ENCODE measurements around the gene SLC12A7.

SLC12A7 gene

DNA sequence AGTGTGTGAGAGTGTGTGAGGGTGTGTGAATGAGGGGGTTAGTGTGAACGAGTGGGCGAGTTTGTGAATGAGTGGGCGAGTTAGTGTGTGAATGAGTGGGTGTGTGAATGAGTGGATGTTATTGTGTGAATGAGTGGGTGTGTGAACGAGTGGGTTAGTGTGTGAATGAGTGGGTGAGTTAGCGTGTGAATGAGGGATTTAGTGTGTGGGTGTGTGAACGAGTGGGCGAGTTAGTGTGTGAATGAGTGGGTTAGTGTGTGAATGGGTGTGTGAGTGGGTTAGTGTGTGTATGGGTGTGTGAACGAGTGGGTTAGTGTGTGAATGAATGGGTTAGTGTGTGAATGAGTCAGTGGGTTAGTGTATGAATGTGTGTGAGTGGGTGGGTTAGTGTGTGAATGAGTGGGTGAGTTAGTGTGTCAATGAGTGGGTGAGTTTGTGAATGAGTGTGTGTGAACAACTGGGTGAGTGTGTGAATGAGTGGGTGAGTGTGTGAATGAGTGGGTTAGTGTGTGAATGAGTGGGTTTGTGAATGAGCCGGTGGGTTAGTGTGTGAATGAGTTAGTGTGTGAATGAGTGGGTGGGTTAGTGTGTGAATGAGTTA lies 65.8 kb downstream of the SLC12A7 start:
- DNase-seq = no peak

DNA sequence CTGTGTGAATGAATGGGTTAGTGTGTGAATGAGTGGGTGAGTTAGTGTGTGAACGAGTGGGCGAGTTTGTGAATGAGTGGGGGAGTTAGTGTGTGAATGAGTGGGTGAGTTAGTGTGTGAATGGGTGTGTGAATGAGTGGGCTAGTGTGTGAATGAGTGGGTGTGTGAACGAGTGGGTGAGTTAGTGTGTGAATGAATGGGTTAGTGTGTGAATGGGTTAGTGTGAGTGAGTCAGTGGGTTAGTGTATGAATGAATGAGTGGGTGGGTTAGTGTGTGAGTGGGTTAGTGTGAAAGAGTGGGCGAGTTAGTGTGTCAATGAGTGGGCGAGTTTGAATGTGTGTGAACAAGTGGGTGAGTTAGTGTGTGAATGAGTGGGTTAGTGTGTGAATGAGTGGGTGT lies 67.7 kb downstream of the SLC12A7 start:
- no peak for DNase-seq

DNA sequence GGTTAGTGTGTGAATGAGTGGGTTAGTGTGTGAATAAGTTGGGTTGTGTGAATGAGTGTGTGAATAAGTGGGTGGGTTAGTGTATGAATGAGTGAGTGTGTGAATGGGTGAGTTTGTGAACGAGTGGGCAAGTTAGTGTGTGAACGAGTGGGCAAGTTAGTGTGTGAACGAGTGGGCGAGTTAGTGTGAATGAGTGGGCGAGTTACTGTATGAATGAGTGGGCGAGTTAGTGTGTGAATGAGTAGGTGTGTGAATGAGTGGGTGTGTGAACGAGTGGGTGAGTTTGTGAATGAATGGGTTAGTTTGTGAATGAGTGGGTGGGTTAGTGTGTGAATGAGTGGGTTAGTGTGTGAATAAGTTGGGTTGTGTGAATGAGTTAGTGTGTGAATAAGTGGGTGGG lies 68.5 kb downstream of the SLC12A7 start:
- no peak for DNase-seq

DNA sequence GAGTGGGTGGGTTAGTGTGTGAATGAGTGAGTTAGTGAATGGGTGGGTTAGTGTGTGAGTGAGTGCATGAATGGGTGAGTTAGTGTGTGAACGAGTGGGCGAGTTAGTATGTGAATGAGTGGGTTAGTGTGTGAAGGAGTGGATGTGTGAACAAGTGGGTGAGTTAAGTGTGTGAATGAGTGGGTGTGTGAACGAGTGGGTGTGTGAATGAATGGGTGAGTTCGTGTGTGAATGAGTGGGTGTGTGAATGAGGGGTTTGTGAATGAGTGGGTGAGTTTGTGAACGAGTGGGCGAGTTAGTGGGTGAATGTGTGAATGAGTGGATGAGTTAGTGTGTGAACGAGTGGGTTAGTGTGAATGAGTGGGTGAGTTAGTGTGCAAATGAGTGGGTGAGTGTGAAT lies 69.2 kb downstream of the SLC12A7 start:
- no peak for DNase-seq

DNA sequence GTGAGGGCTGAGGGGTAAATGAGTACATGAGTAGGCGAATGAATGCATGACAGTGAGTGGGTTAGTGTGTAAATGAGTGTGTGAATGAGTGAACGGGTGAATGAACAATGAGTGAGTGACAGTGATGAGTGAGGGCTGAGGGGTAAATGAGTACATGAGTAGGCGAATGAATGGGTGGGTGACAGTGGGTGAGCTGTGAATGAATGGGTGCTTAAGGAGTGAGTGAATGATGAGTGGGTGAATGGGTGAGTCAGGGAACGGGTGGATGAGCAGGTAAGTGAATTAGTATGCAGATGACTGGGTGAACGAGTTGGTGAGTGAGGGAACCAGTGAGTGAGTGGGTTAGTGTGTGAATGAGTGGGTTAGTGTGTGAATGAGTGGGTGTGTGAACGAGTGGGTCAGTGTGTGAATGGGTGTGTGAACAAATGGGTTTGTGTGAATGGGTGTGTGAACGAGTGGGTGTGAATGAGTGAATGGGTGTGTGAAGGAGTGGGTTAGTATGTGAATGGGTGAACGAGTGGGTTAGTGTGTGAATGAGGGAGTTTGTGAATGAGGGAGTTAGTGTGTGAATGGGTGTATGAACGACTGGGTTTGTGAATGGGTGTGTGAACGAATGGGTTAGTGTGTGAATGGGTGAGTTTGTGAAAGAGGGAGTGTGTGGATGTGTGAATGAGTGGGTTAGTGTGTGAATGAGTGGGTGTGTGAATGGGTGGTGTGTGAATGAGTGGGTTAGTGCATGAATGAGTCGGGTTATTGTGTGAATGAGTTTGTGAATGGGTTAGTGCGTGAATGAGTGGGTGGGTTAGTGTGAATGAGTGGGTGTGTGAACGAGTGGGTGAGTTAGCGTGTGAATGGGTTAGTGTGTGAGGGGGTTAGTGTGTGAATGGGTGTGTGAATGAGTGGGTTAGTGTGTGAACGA lies 70.4 kb downstream of the SLC12A7 start:
- DNase-seq = no peak

DNA sequence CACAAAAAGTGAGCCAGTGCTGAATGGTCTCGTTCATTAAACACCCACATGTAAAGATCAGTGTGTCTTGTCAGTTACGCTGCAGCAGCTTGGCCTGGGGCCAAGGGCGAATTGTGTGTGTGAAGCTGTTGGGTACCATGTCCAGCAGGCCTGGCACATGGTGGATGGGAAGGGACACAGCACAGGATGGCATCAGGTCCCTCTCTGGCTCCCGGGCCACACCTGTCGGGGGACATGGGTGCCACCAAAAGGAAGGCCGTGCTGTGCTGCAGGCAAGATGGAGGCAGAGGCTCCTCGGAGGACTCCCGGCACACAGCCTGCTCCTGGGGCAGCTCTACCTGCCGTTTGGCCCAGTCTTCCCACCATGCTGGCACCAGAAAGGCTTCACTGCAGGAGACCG lies 71.3 kb downstream of the SLC12A7 start:
- no peak for DNase-seq

DNA sequence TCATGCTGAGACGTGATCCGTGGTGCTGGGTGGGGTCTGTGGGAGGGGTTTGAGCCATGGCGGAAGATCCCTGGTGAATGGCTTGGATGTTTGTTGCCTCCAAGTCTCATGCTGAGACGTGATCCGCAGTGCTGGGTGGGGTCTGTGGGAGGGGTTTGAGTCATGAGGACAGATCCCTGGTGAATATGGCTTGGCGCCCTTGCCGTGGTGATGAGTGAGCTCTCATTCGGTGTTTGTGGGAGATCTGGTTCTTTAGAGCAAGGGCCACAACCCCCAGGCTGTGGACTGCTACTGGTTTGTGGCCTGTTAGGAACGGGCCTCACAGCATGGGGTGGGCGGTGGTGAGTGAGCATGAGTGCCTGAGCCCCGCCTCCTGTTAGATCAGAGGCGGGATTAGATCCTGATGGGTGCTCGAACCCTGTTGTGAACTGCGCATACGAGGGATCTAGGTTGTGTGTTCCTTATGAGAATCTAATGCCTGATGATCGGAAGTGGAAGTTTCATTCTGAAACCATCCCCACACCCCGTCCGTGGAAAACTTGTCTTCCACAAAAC lies 72.1 kb downstream of the SLC12A7 start:
- DNase-seq = no peak

DNA sequence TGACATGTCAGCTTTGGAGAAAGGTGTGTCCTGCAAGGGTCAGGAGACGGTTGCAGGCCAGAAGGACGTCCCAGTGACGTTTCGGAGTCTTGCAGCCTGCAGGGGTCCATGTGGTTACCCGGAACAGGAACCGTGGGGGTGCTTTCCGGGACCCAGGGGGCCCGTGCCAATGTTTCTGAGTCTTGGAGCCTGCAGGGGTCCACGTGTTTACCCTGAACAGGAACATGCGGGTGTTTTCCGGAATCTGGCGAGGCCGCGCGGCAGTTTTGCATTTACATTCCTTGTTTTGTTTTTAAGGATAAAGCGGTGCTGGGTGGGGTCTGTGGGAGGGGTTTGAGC lies 72.7 kb downstream of the SLC12A7 start:
- DNase-seq = no peak

DNA sequence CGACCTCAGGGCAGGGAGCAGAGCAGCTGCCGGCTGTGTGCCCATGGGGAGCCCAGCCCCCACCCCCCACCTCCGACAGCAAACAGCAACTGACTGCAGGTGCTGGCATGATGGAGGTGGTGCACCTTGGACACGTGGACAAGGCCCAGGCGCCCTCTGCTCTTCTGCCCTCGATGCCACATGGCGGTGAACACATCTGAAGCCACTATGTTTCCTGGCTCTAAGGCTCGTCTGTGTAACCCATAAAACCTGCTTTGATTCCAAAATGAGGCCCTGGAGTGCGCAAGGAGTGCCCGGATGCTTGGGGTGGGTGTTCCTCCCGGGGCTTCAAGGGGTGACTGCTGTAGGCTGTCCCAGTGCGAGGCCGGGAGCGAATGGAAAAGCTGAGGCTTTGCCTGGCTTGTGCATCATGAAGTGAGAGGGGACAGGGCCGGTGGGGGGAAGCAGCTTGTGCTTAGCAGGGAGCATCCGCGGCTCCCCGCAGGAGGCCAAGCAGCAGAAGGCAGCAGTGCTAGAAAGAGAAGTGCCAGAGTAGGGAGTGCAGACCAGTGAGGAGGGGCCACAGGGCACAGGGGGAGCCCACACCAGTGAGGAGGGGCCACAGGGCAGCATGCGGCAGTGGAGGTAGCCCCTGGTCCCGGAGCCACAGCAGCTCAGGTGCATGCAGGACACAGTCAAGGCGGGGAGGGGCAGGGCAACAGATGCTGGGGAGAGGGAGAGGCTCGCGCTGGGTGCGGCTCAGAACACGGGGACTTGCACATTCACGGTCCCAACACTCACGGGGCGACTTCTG lies 73.2 kb downstream of the SLC12A7 start:
- DNase-seq = no peak

DNA sequence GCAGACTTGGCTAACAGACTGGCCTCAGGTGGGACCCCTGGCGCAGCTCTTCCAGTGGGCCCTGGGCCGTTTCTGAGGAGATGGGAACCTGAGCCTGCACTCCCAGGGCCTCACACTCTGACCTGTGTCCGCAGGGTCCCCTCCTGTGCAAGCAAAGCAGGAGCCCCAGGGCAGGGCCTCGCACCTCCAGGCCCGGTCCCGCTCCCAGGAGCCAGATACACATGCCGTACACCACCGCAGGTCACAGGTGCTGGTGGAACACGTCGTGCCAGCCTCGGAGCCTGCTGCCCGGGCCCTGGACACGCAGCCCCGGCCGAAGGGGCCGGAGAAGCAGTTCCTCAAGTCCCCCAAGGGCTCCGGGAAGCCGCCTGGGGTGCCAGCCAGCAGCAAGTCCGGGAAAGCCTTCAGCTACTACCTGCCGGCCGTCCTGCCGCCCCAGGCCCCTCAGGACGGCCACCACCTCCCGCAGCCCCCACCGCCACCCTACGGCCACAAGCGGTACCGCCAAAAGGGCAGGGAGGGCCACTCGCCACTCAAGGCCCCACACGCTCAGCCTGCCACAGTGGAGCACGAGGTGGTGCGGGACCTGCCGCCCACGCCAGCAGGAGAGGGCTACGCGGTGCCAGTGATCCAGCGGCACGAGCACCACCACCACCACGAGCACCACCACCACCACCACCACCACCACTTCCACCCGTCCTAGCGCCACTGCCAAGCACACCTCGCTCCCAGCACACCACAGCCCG lies 74.0 kb downstream of the SLC12A7 start:
- no peak for DNase-seq

DNA sequence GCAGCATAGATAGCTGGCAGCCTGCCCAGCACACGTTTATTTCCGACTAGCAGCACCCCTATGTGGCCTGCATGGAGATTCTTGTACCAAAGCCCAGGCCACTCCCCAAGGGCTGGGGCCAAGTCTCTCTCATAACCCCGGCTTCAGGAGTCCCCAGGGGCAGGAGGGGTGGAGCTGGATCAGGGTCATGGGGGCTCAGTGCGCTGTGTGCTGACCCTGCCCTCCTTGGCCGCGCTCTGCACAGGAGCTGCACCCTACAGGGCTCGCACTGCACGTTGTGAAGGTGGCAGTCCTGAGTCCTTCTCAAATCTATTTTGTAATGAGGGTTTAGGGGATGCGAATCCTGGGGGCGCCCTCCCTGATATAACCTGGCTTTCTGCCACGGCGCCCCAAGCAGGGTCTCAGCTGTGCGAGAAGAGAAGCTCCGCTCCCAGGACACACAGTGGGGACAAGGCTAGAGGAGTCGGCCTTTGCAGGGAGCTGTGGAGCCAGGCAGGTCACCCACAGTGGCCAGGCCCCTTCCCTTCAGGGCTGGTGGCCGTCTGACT lies 74.7 kb downstream of the SLC12A7 start:
- DNase-seq = no peak

DNA sequence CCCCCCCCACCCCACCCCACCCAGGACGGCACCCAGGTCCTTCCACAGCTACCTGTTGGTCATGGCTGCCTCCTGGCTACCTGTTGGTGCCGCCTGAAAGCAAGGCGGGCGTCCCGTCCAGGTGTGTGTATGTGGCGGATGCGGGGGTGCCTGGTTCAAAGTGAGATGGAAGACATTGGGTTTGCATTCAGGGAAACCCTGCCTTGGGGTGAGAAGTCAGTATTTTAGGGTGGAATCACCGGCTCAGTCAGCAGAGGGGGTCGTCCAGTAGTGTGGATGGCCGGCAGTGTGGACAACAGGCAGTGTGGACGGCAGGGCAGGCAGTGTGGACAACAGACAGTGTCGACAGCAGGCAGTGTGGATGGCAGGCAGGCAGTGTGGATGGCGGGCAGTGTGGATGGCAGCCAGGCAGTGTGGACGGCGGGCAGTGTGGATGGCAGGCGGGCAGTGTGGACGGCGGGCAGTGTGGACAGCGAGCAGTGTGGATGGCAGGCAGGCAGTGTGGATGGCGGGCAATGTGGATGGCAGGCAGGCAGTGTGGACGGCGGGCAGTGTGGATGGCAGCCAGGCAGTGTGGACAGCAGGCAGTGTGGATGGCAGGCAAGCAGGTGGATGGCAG lies 75.2 kb downstream of the SLC12A7 start:
- no peak for DNase-seq

DNA sequence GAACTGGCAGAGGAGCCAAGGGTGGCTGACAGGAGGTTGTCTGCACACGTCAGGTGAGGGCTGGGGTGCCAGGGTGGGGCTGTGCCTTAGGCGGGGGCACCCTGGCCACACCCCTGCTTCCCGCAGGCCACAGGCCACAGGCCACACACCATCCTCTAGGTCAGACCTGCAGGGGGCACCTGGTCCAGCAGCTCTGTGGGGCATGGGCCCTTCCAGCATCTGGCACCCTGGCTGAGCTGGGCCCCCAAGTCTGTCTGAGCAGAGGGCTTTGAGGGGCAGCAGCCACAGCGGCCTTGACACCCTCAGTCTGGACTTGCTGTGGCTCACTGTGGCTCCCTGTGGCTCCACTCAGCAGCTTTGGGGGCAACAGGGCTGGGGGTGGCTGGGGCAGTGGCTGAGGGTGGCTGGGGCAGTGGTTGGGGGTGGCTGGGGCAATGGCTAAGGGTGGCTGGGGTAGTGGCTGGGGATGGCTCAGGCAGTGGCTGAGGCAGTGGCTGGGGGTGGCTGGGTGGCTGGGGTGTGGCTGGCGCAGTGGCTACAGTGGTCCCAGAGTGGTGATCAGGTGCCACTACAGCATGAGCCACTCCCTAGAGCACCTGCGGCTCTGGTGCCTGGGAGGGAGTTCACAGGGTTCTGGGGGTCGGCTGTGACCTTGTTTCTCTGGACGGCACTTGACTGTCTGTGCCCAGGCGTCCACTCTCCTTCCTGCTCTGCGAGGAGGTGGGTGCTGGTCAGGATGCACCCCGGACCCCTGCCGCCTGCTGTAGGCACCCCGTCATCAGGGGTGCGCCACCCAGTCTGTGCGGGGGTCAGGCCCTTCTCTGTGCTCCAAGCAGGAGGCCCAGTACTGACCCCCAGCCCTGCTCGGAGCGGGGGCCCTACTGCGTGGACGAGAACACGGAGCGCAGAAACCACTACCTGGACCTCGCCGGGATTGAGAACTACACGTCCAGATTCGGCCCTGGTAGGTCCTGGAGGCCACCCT lies 76.2 kb downstream of the SLC12A7 start:
- DNase-seq = no peak

DNA sequence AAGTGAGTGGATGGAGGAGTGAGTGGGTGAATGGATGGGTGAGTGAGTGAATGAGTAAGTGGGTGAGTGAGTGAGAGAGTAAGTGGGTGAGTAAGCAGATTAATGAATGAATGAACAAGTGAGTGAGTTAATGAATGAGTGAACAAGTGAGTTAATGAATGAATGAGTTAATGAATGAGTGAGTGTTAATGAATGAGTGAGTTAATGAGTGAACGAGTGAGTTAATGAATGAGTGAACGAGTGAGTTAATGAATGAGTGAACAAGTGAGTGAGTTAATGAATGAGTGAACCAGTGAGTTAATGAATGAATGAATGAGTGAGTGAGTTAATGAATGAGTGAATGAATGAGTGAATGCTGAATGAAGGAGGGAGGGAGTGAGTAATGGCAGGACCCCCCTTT lies 76.9 kb downstream of the SLC12A7 start:
- no peak for DNase-seq

DNA sequence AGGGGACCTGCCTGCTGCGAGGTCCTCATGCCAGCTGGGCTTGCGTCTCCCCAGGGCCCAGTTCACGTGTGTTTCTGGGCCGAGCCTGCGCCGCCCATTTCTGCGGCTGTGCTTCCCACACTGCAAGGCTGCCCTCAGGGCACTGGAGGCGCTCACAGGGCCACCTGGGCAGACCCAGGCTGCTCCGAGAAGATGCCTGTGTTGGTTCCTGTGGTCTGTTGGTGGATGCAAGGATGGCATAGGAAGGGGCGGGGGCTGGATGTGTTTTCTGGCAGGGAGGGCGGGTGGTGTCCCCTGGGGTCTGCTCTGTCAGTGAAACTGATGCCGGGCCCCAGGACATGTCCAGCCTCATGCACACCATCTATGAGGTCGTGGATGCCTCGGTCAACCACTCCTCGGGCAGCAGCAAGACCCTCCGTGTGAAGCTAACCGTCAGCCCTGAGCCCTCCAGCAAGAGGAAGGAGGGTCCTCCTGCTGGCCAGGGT lies 77.4 kb downstream of the SLC12A7 start:
- DNase-seq = no peak

DNA sequence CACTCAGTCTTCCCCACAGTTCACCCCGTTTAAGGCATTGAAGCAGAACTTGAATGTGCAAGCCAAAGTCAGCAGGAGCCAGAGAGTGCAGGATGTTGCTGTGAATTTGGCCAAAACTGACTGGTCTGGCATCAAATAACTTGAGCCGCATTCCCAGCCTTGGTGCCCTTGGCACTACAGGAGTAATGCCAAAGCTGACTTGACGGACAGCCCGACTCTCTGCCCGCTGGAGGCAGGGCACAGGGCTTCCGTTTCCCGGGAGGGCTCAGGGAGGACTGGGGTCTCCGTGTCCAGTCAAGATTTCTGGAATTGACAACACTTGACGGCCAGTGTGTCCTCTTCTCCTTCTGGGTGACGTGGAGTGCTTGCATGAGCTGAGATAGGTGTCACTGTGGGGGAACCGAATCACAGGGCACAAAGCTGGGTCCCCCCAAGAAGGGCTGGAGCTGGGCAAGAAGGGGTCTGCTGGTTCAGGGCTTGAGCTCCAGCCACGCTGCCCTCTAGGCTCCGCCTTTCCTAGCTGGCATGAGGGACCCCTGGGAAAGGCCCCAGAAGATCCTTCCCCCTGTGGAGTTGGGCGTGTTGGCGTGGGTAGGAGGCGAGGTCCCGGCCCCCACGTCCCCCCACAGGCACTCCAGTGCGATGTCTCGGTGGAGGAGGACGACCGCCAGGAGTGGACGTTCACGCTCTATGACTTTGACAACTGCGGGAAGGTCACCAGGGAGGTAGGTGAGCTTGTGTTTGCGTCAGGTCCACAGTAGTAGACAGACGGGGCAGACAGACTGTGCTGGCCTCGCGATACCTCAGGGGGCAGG lies 78.0 kb downstream of the SLC12A7 start:
- no peak for DNase-seq

DNA sequence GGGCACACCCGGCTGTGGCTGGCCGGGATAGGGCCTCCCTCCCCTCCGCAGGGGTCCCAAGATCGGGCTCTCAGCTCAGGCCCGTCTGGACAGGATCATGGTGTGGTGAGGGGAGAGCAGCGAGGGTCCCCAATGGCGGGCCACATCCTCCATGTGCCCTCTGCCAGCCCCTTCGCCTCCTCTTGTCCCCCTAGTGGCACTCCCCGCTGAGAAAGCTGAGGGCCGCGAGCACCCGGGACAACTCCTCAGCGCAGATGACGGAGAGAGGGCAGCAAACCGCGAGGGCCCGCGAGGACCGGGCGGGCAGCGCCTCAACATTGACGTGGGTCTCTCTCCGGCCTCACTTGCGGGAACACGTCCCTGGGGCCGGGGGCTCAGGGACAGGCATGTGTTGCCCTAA lies 78.7 kb downstream of the SLC12A7 start:
- no peak for DNase-seq

DNA sequence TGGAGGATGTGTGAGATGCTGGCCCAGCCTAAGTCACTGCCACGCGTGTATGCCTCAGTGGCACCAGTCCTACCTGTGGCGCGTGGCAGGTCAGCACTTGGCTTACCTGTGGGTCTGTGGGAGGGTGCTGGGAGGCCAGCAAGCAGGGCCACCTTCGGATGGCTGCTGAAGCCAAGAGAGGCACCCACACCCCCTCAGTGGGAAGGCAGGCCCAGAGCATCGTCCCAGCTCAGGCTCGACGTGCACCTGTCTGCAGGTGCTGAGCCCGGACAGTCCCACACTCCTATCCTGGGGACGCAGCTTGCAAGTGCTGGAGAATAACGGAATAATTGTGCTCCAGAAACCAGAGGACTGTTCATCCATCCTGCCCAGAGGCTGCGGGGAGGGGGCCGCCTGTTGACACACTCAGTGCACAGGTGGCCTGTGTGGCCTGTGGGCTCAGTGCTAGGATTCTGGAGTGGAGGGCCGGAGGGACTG lies 79.3 kb downstream of the SLC12A7 start:
- no peak for DNase-seq

DNA sequence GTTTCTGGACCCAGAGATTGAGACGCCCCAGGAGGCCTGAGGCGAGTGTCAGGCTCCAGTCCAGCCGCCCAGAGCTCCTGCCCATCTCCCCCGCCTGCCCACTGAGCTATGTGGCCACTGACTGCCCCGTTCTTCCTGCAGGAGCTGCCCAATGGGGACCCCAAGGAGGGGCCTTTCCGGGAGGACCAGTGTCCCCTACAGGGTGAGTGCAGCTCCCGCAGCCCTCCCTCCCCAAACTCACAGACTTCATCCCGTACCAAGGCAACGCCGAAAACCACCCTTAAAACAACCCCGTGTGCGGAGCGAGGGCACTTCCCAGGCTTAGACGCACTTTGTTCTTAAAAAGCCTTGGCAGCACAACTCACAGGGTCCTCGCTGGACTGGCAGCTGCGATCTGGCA lies 79.9 kb downstream of the SLC12A7 start:
- no peak for DNase-seq

Measured in CD4-positive, alpha-beta T cell treated with Interleukin-21 for 1 hour (primary cell).